ENCODE data around the gene RAB17.

The RAB17 gene

DNA sequence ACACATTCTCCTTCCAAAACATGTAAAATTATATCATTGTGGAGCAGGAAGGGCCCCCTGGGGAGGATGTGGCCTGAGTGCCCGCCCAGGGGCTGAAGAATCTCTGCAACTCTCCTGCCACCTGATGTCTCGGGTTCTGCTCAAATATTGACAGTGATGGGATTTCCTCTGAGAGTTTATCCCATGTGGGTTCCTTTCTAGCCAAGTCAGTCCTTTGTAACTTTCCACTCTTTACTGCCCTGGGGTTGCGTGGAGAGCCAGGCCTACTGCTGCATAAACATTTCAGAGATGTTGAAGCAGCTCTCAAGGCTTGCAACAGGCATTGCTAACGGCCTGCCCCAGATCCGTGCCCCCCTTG, 4.0 kb upstream of the RAB17 start:
- TF ChIP-seq, protein P1, sequence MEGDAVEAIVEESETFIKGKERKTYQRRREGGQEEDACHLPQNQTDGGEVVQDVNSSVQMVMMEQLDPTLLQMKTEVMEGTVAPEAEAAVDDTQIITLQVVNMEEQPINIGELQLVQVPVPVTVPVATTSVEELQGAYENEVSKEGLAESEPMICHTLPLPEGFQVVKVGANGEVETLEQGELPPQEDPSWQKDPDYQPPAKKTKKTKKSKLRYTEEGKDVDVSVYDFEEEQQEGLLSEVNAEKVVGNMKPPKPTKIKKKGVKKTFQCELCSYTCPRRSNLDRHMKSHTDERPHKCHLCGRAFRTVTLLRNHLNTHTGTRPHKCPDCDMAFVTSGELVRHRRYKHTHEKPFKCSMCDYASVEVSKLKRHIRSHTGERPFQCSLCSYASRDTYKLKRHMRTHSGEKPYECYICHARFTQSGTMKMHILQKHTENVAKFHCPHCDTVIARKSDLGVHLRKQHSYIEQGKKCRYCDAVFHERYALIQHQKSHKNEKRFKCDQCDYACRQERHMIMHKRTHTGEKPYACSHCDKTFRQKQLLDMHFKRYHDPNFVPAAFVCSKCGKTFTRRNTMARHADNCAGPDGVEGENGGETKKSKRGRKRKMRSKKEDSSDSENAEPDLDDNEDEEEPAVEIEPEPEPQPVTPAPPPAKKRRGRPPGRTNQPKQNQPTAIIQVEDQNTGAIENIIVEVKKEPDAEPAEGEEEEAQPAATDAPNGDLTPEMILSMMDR (conservative IDR thresholded peaks at IDR 0.05) = no peak
- peak overlapping the region; percentile 56; the same call in 1 of the 2 replicates for H3K27ac ChIP-seq

DNA sequence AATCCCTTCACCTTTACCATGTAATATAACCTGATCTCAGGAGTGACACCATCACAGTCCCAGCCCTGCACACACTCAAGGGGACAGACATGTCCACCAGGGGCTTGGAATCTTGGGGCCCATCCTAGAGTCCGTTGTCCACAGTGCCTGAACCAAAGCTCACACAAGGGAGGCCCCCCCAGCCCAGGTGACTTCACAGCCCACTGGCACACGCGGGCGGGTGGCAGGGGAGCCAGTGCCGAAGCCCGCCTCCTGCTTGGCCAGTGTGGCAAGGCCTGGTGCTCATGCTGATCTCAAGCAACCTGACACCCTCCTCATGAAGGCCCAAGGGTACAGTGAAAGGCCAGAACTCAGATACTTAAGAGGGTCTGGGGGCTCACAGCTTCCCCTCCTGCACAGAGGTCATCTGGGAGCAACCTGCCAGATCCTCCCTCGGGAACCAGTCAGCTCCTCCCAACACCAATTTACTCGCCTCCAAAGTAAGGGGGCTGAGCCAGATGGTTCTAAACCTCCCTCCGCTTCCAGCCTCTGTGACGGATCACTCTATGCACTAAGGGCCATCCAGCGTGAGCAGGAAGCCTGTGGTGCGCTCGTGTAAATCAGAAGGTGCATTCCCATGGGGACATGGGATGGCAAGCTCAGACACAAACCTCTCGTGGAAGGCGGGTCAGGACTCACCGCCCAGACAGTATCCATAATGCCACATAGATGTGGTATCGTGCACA, 3.2 kb upstream of the RAB17 start:
- H3K27ac ChIP-seq = peak overlapping the region; percentile 56; the same call in 1 of the 2 replicates
- TF ChIP-seq, protein P1 (conservative IDR thresholded peaks at IDR 0.05) = no peak

DNA sequence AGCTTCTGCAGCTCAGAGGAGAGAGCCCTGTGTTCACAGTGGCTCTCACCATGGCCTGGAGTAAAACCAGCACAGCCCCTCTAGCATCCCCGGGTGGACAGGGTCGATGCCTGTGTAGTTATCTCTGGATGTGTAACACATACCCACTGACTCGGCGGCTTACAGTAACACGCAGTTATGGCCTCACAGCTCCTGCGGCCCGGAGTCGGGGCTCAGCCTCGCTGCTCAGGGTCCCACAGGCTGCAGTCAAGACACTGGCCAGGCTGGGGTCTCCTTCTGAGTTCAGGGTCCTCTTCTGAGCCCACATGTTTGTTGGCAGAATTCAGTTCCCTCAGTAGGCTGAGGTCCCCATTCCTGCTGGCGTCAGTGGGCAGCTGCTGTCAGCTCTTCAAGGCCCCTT, 2.5 kb upstream of the RAB17 start:
- H3K27ac ChIP-seq = peak overlapping the region; percentile 95; the same call in 1 of the 2 replicates
- TF ChIP-seq, protein P1 (conservative IDR thresholded peaks at IDR 0.05) = no peak

DNA sequence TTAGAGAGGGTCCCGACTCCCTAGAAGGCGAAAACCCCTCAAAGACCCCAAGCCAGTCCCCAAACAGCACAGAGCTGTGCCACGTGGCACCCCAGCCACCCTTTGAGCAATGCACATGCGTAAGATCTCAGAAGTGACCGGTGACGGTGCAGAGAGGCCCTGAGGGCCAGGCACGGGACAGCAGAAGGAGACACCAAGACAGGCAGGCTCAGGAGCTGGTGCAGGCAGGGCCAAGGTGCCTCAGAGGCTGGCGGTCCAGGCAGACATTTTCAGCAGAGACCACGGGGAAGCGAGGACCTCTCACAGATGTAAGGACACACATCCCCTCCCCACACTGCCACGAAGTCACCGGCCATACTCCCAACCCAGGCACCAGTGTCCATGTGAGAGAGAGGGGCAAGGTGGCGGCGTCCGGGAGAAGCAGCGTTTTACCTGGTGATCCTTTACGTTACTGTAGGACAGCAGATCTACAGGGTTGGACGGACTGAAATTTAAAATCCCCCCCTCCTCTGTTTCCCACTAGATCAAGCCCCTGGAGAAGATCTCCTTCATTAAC, 2.0 kb upstream of the RAB17 start:
- TF ChIP-seq, protein P1 (conservative IDR thresholded peaks at IDR 0.05) = no peak
- peak overlapping the region; percentile 95 for H3K27ac ChIP-seq

DNA sequence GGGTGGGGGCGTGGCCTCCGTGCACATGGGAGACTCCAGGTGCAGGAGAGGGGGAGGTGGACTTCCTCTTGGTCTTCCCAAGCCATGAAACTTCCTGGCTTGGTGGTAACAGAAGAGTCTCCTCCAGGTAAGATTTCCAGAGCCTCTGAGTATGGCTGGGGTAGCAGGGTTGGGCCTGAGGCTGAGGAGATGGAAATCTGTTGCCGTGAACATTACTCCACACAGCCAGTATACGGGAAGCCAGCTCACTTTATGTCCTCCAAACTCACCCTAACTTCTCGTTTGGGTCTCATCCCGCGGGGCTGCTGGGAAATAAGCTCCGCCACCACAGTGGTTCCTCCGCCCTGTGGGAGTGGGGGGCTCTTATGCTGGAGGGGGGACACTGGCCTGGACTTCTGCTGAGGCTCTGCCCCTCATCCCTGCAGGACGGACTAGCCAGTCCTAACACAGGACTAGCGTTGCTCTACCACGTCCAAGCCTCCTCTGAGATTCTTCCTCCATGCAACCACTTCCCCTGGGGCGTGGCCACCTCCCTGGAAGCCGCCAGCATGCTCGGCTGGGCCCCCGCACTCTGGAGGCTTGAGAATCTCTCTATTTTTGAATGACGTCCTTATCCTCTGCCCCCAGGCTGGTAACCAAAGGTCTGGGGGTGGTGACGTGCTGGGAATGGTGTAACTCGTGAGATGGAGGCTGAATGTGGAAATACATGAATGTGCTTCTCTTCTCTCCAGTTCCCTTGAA, 777 bp upstream of the RAB17 start:
- peak overlapping the region; percentile 95 for H3K27ac ChIP-seq
- TF ChIP-seq, protein P1 (conservative IDR thresholded peaks at IDR 0.05) = no peak

DNA sequence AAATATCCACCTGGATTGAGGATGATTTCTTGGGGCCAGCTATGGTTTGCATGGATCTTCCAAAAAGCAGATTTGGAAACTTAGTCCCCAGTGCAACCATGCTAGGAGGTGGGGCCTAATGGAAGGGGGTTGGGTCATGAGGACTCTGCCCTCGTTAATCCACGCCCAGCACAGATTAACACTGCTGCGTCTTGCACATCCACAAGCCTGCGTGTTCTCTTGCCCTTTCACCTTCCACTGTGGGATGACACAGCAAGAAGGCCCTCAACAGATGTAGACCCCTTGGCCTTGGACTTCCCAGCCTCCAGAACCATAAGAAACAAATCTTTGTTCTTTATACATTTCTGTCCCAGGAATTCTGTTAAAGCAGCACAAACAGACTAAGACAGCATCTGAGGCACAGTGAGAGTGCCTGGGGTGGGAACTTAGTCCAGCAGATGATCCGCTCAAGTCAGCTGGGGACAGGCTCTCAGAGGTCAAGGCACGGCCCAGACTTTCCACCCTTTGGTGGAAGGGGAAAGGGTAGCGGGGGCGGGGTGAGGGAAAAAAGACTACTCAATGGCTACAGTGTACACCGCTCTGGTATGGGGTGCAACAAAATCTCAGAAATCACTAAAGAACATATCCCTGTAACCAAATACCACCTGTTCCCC, 2.4 kb downstream of the RAB17 start:
- H3K27ac ChIP-seq = peak overlapping the region; percentile 95
- TF ChIP-seq, protein P1 (conservative IDR thresholded peaks at IDR 0.05) = no peak
